H9 (cell line): ENCODE results near the gene HDC. TPM values are rescaled to one million over a fixed set of nuclear protein-coding genes. Genes with fewer than 3 reads are reported as not detected.

ENCODE experiments used
- DNase-seq: peaks from one replicate; pipeline ENCODE4 v3.0.0-alpha.2; 2017
- H2AFZ ChIP-seq: one replicate; pipeline ENCODE4 v1.6.1; 2013; ENCODE audit warnings: mild to moderate bottlenecking, low read length, control low read depth, moderate library complexity
- H2AK5ac ChIP-seq: 2 replicates; pipeline ENCODE4 v1.6.1; 2013; ENCODE audit warnings: low read length, control low read depth, mixed read lengths; ENCODE audit not compliant: insufficient read length
- H2BK120ac ChIP-seq: one replicate; pipeline ENCODE4 v1.6.1; 2013; ENCODE audit warnings: low read depth, mild to moderate bottlenecking, low read length, control low read depth, inconsistent platforms; ENCODE audit not compliant: poor library complexity, severe bottlenecking
- H2BK12ac ChIP-seq: 2 replicates; pipeline ENCODE4 v1.6.1; 2013; ENCODE audit warnings: low read length, control low read depth, mixed read lengths, low read depth; ENCODE audit not compliant: insufficient read length
- H2BK15ac ChIP-seq: 2 replicates; pipeline ENCODE4 v1.6.1; 2013; ENCODE audit warnings: low read depth, low read length, control low read depth
- H2BK20ac ChIP-seq: one replicate; pipeline ENCODE4 v1.6.1; 2013; ENCODE audit warnings: low read depth, mild to moderate bottlenecking, low read length, control low read depth, inconsistent platforms; ENCODE audit not compliant: poor library complexity, severe bottlenecking
- H2BK5ac ChIP-seq: 2 replicates; pipeline ENCODE4 v1.6.1; 2013; ENCODE audit warnings: low read length, control low read depth, mixed read lengths; ENCODE audit not compliant: insufficient read length
- H3K14ac ChIP-seq: 2 replicates; pipeline ENCODE4 v1.6.1; 2013; ENCODE audit warnings: low read length, control low read depth; ENCODE audit not compliant: insufficient read depth
- H3K18ac ChIP-seq: 2 replicates; pipeline ENCODE4 v1.6.1; 2013; ENCODE audit warnings: low read depth, mild to moderate bottlenecking, mixed read lengths, low read length, control low read depth; ENCODE audit not compliant: insufficient read length
- H3K23ac ChIP-seq: 2 replicates; pipeline ENCODE4 v1.6.1; 2013; ENCODE audit warnings: low read length, control low read depth, mixed read lengths, low read depth; ENCODE audit not compliant: insufficient read length
- H3K23me2 ChIP-seq: 2 replicates; pipeline ENCODE4 v1.6.1; 2013; ENCODE audit warnings: low read depth, mild to moderate bottlenecking, mixed read lengths, low read length, control low read depth; ENCODE audit not compliant: insufficient read length, poor library complexity, severe bottlenecking
- H3K27ac ChIP-seq: 2 replicates; pipeline ENCODE4 v1.5.1; 2013; ENCODE audit warnings: low read length, control low read depth, mixed read lengths, low read depth; ENCODE audit not compliant: insufficient read length
- H3K27me3 ChIP-seq: 2 replicates; pipeline ENCODE4 v1.6.1; 2013; ENCODE audit warnings: low read length, control low read depth, inconsistent platforms; ENCODE audit not compliant: insufficient read depth
- H3K4ac ChIP-seq: 2 replicates; pipeline ENCODE4 v1.6.1; 2013; ENCODE audit warnings: low read depth, mild to moderate bottlenecking, control low read depth, inconsistent platforms, low read length, moderate library complexity
- H3K4me1 ChIP-seq: 2 replicates; pipeline ENCODE4 v1.6.1; 2013; ENCODE audit warnings: low read length, control low read depth, inconsistent platforms; ENCODE audit not compliant: insufficient read depth
- H3K4me2 ChIP-seq: 2 replicates; pipeline ENCODE4 v1.6.1; 2013; ENCODE audit warnings: low read length, control low read depth, mixed read lengths; ENCODE audit not compliant: insufficient read length, insufficient read depth
- H3K56ac ChIP-seq: 2 replicates; pipeline ENCODE4 v1.6.1; 2013; ENCODE audit warnings: low read depth, mild to moderate bottlenecking, mixed read lengths, low read length, control low read depth; ENCODE audit not compliant: insufficient read length
- H3K79me1 ChIP-seq: 2 replicates; pipeline ENCODE4 v1.6.1; 2013; ENCODE audit warnings: low read depth, mild to moderate bottlenecking, moderate library complexity, low read length, control low read depth, inconsistent platforms; ENCODE audit not compliant: insufficient read depth, poor library complexity, severe bottlenecking
- H3K79me2 ChIP-seq: 2 replicates; pipeline ENCODE4 v1.6.1; 2013; ENCODE audit warnings: low read length, control low read depth, inconsistent platforms; ENCODE audit not compliant: insufficient read depth
- H3K9ac ChIP-seq: 2 replicates; pipeline ENCODE4 v1.6.1; 2013; ENCODE audit warnings: low read length, control low read depth, mixed read lengths; ENCODE audit not compliant: insufficient read length; ENCODE audit errors: extremely low read depth
- H3K9me3 ChIP-seq: one replicate; pipeline ENCODE4 v1.6.1; 2013; ENCODE audit warnings: low read depth, low read length, inconsistent platforms; ENCODE audit not compliant: control insufficient read depth
- H3T11ph ChIP-seq: one replicate; pipeline ENCODE4 v1.6.1; 2013; ENCODE audit warnings: mild to moderate bottlenecking, low read length, control low read depth, inconsistent platforms
- H4K20me1 ChIP-seq: one replicate; pipeline ENCODE4 v1.6.1; 2013; ENCODE audit not compliant: control insufficient read depth, insufficient read length, insufficient read depth
- H4K5ac ChIP-seq: 2 replicates; pipeline ENCODE4 v1.6.1; 2013; ENCODE audit warnings: low read depth, mild to moderate bottlenecking, mixed read lengths, low read length, control low read depth; ENCODE audit not compliant: insufficient read length
- H4K8ac ChIP-seq: replicated peaks from 2 replicates; pipeline ENCODE4 v1.6.1; 2013; ENCODE audit warnings: low read length, control low read depth, mixed read lengths, low read depth; ENCODE audit not compliant: insufficient read length
- H4K91ac ChIP-seq: 2 replicates; pipeline ENCODE4 v1.6.1; 2013; ENCODE audit warnings: low read depth, mild to moderate bottlenecking, moderate library complexity, mixed read lengths, low read length, control low read depth; ENCODE audit not compliant: insufficient read length
- H3K27ac Mint-ChIP-seq, 3 experiments: 2 replicates in 2 of 3; 3 replicates in 1 of 3; pipeline ENCODE4 v1.8.0; 2020 to 2021; ENCODE audit warnings: mixed read lengths in 3 of 3, mild to moderate bottlenecking in 1 of 3, moderate library complexity in 1 of 3
- H3K27me3 Mint-ChIP-seq: 2 replicates; pipeline ENCODE4 v1.8.0; 2021; ENCODE audit warnings: low read depth, mild to moderate bottlenecking, moderate library complexity, mixed read lengths
- H3K36me3 Mint-ChIP-seq, 3 experiments: 2 replicates in 2 of 3; 3 replicates in 1 of 3; pipeline ENCODE4 v1.8.0; 2020 to 2021; ENCODE audit warnings: low read depth in 3 of 3, mixed read lengths in 3 of 3; ENCODE audit not compliant: insufficient read depth in 1 of 3
- H3K4me1 Mint-ChIP-seq, 2 experiments: 2 replicates each; pipeline ENCODE4 v1.8.0; 2020; ENCODE audit warnings: mixed read lengths in 2 of 2
- H3K4me3 Mint-ChIP-seq, 2 experiments: 2 replicates in 1 of 2; 3 replicates in 1 of 2; pipeline ENCODE4 v1.8.0; 2020 to 2021; ENCODE audit warnings: mild to moderate bottlenecking in 2 of 2, mixed read lengths in 2 of 2, moderate library complexity in 1 of 2
- H3K9me3 Mint-ChIP-seq, 2 experiments: 2 replicates in 1 of 2; 3 replicates in 1 of 2; pipeline ENCODE4 v1.8.0; 2020; ENCODE audit warnings: mild to moderate bottlenecking in 2 of 2, mixed read lengths in 2 of 2, moderate library complexity in 1 of 2
- CTCF ChIP-seq: fragments of 200-600 bp; sonication (generic); conservative IDR thresholded peaks from 3 replicates; pipeline ENCODE4 v1.8.0; 2021; ENCODE audit warnings: antibody characterized with exemption, mild to moderate bottlenecking
- WGBS: extraction: QIAGEN DNeasy Blood & Tissue Kit; methylation state at CpG from one replicate; pipeline ENCODE4 v1.1.7; 2013; ENCODE audit warnings: missing lambda C conversion rate, low lambda C conversion rate, mixed read lengths; ENCODE audit not compliant: insufficient read length; ENCODE audit errors: extremely low coverage; 5-methylcytosine and 5-hydroxymethylcytosine counted together
- total RNA-seq: library from RNA; stranded (reverse); gene quantifications from 2 replicates; pipeline ENCODE4 v1.2.1, GENCODE V29; 2021

HDC gene
- total RNA-seq, 1 experiment from 2014 or later = not detected

GRCh38 chr15:50224606-50225005, 40.9 kb downstream of the HDC start:
- no peak overlapping the region for H4K8ac ChIP-seq
- H4K20me1 ChIP-seq = no peaks in the 10 kb centered on the region
- no peak for DNase-seq
- no peaks in the 10 kb centered on the region for H3K9me3 ChIP-seq
- H2AK5ac ChIP-seq = no peak overlapping the region
- no peak overlapping the region for H3K23ac ChIP-seq
- no peak overlapping the region for H4K91ac ChIP-seq
- H3K18ac ChIP-seq = no peak overlapping the region
- no peaks in the 10 kb centered on the region; a peak in 2 of 7 replicates for H3K36me3 Mint-ChIP-seq
- H2BK5ac ChIP-seq = no peak overlapping the region
- no peaks in the 10 kb centered on the region for H3K9me3 Mint-ChIP-seq
- no peak for TF ChIP-seq CTCF
- H3K9ac ChIP-seq = no peak overlapping the region
- no peak overlapping the region for H3K4me2 ChIP-seq
- H3K14ac ChIP-seq = no peak overlapping the region
- no peaks in the 10 kb centered on the region for H3K27me3 ChIP-seq
- H3K4ac ChIP-seq = no peak overlapping the region
- H3K27me3 Mint-ChIP-seq = no peaks in the 10 kb centered on the region
- H3K4me1 Mint-ChIP-seq = no peaks in the 10 kb centered on the region
- WGBS = no CpG with 5 or more reads among the region's 5 CpGs
- H3K79me1 ChIP-seq = no peaks in the 10 kb centered on the region
- H3K4me1 ChIP-seq = no peaks in the 10 kb centered on the region
- H3K56ac ChIP-seq = no peak overlapping the region
- no peaks in the 10 kb centered on the region for H3K79me2 ChIP-seq
- H4K5ac ChIP-seq = no peak overlapping the region
- no peaks in the 10 kb centered on the region for H3K23me2 ChIP-seq
- H3K27ac ChIP-seq = no peak overlapping the region
- H3K27ac Mint-ChIP-seq = no peak overlapping the region
- H2BK15ac ChIP-seq = no peak overlapping the region
- no peak overlapping the region for H3K4me3 Mint-ChIP-seq
- H2BK12ac ChIP-seq = no peak overlapping the region
- H3T11ph ChIP-seq = no peak overlapping the region
- no peak overlapping the region for H2BK120ac ChIP-seq
- no peak overlapping the region for H2BK20ac ChIP-seq
- no peak overlapping the region for H2AFZ ChIP-seq
